Left forelimb (tissue), 1 donor: ENCODE results near the gene MBOAT7.

Source experiments
- DNase-seq: peaks from one replicate; pipeline ENCODE4 v3.0.0-alpha.2; 2018; ENCODE audit warnings: low spot score

MBOAT7 gene

DNA sequence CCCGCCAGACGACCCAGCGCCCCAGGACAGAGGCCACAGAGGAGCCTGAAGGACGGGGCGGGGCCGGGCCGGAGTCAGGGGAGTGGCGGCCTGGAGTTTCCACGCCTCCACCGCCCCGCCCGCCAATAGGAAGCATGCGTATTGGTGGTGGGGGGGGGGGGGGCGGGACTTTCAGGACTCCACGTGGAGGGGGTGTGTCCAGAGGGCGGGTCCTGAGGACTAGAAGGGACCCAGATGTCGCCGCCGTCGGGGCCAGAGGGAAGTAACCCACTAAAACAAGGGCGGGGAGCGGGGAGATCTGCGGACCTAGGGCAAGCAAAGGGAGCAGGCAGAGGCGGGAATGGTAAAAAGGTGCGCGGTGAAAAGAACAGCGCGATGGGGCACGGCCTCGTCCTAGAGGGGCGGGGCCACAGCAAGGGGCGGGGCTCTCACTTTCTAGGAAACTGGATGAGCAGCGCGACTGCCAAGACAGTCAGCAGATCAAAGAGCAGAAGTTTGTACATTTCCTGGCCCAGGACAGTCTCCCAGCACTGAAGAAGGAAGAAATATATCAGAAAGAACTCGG is 27.1 kb downstream of the MBOAT7 start:
- DNase-seq: peak; percentile 83

GRCh38 chr19:54160854-54161253 is 28.5 kb downstream of the MBOAT7 start:
- no peak for DNase-seq

DNA sequence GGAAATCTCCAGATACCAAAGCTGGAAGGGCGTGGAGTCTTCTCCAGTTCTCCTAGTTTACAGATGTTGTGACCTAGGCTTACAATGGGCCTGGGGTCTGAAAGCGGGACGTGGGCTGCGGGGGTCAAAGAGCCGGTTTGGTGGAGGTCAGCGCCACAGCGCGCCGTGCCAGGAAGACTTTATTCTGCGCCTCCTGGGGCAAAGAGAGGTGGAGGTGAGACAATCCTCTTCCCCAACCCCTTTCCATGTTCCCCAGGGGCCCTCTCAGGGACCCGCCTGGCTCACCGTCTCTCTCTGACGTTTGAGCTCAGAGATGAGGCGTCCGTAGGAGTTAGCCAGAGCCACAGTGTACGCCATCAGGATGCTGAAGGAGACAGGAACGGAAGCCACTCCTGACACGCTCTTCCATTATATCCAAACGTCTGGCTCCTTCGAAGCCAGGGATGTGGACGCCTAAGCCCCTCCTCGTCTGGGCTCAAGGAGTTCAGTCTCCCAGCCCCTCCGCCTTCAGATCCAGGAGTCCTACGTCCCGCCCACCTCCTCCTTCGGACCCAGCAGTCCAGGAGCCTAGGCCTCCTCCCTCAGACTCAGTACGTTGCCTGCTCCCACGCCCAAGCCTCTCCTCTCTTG is 29.1 kb downstream of the MBOAT7 start:
- no peak for DNase-seq

DNA sequence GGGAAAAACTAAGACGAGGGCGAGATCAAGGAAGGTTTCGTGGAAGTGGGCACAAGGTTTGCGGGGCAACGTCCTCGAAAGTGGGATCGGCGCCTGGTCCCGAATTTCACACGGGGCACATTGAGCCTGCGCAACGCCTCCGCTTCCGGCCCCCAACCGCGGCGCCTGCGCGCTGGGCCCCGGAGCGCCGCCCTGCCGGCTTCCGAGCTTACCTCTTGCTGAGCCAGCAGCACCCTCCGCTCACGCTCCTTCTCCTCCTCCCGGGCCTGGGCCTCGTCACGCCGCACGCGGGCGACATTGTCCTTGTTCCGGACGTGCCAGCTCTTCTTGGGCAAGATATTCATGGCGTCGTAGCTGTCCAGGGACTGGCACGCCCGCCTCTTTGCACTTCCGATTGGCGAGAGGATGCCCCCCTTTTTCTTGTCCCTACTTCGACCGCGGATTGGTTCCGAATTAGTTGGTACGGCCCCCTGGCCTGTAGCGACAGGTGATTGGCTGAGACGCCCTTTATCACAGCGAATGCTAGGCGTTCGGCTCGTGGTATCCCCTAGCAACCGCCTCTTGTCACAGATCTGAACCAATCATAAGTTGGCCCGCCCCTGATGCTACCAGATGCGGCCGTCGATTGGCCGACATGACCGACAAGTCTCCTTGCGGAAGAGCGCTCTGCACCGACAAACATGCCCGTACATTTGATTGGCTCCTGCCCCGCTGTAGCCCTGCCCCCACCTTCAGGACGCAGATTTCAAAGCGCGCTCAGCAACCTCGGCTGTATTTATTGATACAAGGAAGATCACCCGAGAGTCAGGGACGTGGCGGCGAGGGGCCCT is 29.8 kb downstream of the MBOAT7 start, which contains the start of gene LENG1:
Gene LENG1, minus strand, starts transcription at position 370 of the 830 bp plus-strand sequence. Its CDS starts 26 bp downstream, at position 344.
- peak; percentile 98 for DNase-seq

DNA sequence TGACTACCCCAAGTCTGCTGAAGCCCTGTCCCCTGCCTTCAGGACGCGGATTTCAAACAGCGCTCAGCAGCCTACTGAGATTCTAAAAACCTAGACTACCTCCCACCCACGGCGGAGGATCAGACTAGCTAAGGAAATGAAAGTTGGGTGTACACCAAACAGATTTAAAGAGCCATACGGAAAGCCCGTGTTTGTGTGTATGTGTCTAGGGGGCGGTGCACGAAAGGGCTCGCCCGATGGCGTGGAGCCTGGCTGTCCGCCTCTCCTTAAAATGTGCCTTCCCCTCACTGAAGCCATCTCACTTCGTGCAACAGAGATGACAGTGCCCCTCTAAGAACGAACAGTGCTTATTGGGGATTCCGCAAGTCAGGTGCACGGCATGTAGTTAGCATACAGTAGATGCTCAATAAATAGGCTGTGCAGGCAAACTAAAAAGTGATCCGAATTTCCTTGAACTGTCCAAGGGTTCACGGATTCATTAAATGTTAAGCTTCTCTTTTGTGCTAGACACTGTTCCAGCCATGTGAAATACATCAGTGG is 30.5 kb downstream of the MBOAT7 start:
- no peak for DNase-seq

- DNase-seq: no peak
These were observed 32.4 kb downstream of the MBOAT7 start for GRCh38 chr19:54156953-54157352.

GRCh38 chr19:54156490-54156889 is 32.9 kb downstream of the MBOAT7 start:
- DNase-seq: no peak

DNA sequence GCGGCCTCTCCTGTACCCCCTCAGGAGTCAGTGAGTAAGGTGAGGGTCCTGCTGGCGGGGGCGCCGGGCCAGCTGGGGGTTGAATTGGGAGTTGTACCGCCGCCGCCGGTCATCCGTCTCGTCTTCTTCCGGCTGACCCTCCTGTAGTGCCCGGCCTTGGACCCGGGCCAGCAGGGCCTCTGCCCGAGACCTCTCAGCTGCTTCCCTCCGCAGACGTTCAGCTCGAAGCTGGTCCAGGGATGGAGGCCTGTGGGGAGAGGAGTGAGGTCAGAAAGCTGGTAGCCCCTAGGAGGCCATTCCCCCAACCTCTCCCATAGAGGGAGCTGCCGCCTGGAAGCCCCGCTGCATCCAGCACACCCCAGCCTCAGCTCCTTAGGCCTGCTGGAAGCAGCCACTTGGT is 33.7 kb downstream of the MBOAT7 start:
- no peak for DNase-seq

GRCh38 chr19:54154603-54155345 is 34.6 kb downstream of the MBOAT7 start:
- no peak for DNase-seq

GRCh38 chr19:54153731-54154326 is 35.6 kb downstream of the MBOAT7 start:
- DNase-seq: no peak

DNA sequence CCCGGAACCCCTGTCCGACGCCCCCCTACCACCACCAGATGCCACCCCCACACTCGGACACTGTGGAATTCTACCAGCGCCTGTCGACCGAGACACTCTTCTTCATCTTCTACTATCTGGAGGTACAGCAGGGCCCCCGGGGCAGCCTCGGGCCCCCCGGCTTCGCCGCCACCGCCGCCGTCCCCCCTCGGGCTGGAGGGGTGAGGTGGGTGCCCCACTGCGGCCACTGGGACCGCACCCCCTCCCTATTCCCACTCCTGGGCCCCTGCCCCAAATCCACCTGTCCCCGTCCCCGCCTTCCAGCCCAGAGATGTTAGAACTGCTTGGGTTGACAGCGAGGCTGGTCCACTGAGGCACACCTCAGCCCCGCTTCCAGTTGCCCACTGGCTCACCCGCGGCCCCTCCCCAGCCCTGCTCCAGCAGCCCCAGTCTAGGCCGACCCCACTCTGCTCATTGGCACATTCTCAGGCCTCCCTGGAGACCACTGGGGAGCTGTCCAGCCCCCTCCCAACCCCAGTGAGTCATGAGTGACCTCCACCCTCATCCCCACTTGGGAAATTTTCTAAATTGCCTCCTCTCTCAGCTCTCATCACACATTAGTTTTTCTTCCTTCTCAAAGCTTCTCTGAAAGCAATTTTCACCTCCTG is 36.4 kb downstream of the MBOAT7 start:
- DNase-seq: no peak

DNA sequence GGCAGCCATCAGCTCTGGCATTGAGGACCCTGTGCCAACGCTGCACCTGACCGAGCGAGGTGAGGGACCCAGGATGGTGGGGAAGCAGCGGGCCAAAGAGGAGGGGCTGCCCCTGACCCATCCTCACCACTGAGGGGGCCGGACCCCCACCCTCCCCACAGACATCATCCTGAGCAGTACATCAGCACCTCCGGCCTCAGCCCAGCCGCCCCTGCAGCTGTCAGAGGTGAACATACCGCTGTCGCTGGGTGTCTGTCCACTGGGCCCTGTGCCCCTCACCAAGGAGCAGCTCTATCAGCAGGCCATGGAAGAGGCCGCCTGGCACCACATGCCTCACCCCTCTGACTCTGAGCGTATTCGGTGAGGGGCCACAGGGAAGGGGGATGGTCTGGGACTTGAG is 37.1 kb downstream of the MBOAT7 start:
- no peak for DNase-seq

GRCh38 chr19:54151362-54152035 is 37.9 kb downstream of the MBOAT7 start:
- no peak for DNase-seq

GRCh38 chr19:54149021-54149812 is 40.2 kb downstream of the MBOAT7 start:
- no peak for DNase-seq

- DNase-seq: no peak
These were observed 41.2 kb downstream of the MBOAT7 start for GRCh38 chr19:54148158-54148557.

DNA sequence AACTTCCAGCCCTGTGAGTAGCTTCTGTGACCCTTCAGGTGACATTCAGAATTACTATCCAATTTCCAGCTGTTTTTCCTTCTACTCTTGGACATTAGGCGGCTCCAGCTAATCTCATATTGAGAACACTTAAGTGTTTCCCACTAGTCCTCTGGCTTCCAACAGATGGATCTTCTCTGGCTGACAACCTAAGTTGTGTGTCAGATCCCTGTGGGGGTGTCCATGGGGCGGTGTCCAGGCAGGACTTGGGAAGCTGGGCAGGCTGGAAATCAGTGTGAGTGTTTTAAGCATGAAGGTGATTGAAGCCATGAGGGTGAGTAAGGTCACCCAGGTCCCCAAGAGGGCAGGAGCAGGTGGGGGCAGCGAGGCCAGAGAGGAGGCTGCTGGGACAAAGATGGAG is 41.7 kb downstream of the MBOAT7 start:
- no peak for DNase-seq

DNA sequence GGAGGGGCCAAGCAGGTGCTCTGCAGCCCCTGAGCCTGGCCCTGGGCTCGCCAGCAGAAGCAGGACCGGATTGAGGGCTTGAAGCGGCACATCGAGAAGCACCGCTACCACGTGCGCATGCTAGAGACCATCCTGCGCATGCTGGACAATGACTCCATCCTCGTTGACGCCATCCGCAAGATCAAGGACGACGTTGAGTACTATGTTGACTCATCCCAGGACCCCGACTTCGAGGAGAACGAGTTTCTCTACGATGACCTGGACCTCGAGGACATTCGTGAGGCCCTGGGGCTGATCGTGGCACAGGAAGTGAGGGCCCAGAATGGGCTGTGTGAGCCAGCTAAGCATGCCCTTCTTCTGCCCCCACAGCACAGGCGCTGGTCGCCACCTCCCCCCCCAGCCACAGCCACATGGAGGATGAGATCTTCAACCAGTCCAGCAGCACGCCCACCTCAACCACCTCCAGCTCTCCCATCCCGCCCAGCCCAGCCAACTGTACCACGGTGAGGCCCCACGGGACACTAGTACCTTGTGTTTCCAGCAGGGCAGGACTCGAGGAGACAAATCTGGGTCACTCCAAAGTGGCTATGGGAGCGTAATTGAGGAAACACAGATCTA is 43.7 kb downstream of the MBOAT7 start:
- no peak for DNase-seq

- no peak for DNase-seq
These were observed 47.1 kb downstream of the MBOAT7 start for GRCh38 chr19:54142166-54142780.

- no peak for DNase-seq
These were observed 48.0 kb downstream of the MBOAT7 start for GRCh38 chr19:54141356-54141755.
